AG09319 (cell line): ENCODE data around the gene ZBTB20.

Source experiments
- DNase-seq: peaks from one replicate; pipeline ENCODE4 v3.0.0-alpha.2; 2010; ENCODE audit warnings: low read depth; ENCODE audit errors: extremely low read depth
- TF ChIP-seq, protein P1 (sequence below): IDR thresholded peaks from 2 replicates; pipeline ENCODE4 v1.5.1; 2011; ENCODE audit warnings: low read depth, mild to moderate bottlenecking, inconsistent platforms, low read length, moderate library complexity

The ZBTB20 gene

DNA sequence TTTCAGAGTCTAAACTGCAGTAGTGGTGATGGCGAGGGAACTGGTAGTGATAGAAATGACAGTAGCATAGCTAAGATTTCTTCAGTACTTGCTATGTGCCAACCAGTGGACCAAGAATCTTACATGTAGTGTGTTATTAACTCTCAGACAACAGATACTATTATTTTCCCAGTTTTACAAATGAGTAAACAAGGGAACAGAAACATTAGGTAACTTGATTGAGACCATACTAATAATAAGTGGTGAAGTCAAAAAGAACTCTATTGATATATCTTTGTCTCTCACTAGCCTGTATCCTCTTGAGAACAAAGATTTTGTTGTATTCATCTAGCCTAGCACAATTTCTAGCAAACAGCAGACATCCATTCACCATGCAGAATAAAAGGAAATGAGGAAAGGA lies 250.1 kb downstream of the ZBTB20 start:
- TF ChIP-seq, protein P1, sequence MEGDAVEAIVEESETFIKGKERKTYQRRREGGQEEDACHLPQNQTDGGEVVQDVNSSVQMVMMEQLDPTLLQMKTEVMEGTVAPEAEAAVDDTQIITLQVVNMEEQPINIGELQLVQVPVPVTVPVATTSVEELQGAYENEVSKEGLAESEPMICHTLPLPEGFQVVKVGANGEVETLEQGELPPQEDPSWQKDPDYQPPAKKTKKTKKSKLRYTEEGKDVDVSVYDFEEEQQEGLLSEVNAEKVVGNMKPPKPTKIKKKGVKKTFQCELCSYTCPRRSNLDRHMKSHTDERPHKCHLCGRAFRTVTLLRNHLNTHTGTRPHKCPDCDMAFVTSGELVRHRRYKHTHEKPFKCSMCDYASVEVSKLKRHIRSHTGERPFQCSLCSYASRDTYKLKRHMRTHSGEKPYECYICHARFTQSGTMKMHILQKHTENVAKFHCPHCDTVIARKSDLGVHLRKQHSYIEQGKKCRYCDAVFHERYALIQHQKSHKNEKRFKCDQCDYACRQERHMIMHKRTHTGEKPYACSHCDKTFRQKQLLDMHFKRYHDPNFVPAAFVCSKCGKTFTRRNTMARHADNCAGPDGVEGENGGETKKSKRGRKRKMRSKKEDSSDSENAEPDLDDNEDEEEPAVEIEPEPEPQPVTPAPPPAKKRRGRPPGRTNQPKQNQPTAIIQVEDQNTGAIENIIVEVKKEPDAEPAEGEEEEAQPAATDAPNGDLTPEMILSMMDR = no peak
- no peak for DNase-seq

DNA sequence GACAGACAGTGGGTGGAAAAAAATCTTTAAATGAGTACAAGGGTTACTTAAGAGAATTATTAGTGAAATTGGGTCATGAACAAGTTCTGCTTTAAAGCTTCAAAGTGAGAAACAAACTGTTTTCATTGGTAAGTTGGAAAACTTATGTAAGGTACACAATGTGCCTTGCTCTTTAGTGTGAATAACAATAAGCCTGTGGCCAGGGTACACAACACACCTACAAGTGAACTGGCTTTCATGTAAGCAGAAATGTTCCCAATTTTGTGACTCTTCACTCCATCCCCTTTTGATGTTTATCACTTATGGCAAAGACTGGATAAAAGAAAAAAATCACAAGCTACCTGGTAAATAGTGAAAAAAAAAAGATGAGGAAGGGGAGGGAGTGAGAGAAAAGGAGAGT lies 253.7 kb downstream of the ZBTB20 start:
- TF ChIP-seq, protein P1 = no peak
- DNase-seq = no peak

DNA sequence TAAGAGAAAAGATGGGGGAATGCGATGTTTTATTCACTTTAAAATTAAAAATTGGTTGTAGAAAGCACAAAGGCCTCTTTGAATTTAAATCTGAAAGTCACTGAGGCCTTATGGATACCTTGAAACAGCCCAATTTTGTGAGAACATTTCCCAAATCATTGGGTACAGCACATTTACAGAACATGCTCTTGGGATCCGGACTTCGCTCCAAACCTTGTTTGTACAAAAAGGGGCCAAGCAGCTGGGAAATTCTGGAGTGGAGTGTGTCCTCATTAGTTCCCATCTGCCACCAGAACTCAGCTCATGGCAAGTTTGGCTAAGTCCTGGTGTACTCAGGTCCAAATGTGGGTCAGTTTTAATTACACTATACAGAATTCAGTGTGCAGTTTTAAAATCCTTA lies 254.2 kb downstream of the ZBTB20 start:
- TF ChIP-seq, protein P1 = no peak
- no peak for DNase-seq

GRCh38 chr3:114892131-114892879 lies 254.8 kb downstream of the ZBTB20 start:
- TF ChIP-seq, protein P1 = no peak
- no peak for DNase-seq

DNA sequence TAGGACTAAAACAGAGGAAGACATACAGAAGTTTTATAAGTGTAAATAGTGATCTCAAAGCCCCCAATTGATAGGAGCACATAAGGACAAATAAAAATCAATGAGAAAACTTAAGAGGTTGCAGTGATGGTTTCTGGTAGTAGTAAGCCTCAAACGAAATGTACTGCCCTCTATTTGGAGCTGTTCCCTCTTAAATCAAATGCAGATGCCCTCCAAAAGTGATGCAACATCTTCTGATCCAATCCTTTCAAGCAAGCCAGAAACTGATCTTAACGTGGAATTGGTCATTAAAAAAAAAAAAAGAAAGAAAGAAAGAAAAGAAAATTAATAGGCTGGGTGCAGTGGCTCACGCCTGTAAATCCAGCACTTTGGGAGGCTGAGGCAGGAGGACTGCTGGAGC lies 259.3 kb downstream of the ZBTB20 start:
- DNase-seq = peak; percentile 81
- TF ChIP-seq, protein P1 = no peak

DNA sequence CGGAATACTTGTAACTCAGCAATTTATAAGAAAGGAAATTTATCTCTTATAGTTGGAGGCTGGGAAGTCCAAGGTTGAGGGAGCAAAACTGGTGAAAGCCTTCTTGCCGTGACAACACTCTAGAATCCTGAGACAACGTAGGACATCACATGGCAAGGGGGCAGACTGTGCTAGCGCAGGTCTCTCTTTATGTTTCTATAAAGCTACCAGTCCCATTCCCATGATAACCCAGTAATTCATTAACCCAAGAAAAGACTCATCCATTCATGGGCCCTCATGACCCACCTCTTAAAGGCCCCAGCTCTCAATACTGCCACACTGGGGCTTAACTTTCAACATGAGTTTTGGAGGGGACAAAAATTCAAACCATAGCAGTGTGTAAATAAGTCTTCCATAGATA lies 260.2 kb downstream of the ZBTB20 start:
- DNase-seq = no peak
- TF ChIP-seq, protein P1 = no peak

GRCh38 chr3:114884213-114884923 lies 262.7 kb downstream of the ZBTB20 start:
- no peak for DNase-seq
- TF ChIP-seq, protein P1 = no peak
